ENCODE data around the gene SNRK.

Gene SNRK

DNA sequence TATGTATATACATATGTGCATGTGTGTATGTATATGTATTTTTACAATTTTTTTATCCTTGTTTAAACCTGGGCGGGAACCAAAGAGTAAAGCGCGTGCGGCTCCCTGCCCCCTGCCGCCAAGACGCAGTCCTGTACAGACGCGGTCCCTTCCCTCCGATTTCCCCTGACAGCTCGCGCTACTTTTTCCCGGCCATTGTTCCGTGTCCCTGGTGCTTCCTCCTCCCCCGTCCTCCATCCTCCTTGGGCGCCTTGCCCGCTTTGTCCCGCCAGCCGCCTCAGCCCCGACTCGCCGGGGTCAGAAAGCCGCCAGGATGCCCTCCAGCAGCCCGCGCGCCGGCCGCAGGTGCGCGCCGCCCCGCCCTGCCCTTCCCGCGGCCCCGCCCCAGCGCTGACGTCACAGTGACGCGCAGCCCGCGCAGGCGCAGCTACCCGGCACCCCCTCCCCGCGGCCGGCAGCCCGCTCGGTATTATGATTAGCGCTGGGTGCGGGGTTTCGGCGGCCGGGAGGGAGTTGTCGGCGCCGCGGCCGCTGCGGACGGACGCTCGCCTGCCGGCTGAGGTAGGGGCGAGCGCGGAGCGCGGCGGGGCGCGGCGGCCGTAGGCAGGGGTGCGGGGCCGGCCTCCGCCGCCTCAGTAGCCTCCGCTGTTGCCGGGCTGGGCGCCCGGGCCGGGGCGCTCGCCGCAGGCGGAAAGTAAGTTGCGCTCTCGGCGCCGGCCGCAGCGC, at the start of gene SNRK:
SNRK (plus strand) TSS at position 426 of the 726 bp plus-strand sequence. CDS start 16,664 bp downstream, outside the sequence.
- DNase-seq (ENCODE audit: low read depth), result peak; percentile 52

GRCh38 chr3:43238801-43239200, 47.5 kb upstream of the SNRK start:
- DNase-seq (ENCODE audit: low read depth), result no peak

- DNase-seq (ENCODE audit: low read depth), result no peak
Observed at GRCh38 chr3:43239755-43240154, 46.6 kb upstream of the SNRK start.

DNA sequence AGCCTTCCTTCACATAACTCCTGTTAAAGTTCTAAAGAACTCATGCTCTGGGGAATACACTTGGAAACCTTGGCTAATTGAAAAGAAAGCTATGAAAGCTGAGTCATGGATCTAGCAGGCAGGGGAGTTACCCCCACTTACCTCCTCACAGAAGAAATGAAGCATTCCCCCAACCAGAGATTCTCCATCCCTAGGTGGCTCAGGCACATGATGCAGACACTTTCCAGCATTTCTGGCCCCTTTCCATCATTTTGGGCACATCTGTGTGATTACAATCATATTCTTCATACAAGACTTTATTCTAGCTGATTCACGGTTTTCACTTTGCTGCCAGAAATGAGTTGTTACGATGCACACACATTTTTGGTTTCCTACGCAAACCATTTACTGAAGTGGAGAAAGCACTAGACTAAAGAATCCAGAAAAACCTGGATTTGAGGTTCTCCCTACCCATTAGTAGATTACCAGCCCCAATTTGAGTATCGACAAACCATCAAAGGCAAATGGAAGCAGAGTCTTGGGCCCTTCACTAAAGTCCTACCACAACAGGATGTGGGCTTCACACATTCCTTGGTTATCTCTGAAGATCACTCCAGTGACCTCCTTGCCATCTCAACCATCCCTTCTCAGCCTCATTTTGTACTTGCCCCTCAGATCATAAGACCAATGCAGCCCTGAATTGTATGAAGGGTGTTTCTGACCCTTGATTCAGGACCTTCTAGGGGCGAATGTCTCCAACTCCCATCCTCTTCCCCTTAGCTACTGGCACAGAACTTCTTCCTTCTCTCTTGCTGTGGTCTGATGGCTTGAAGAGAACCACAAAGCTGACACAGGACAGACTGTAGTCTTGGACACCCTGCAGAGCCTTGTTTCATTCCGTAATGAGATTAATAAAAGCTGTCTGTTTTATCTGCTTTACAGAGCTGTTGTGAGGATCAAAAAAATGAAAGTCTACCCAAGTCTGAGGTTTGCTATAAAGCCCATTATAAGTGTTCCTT, 42.5 kb upstream of the SNRK start:
- DNase-seq (ENCODE audit: low read depth), result no peak

- no peak for DNase-seq (ENCODE audit: low read depth)
Observed at GRCh38 chr3:43244694-43245093, 41.6 kb upstream of the SNRK start.

GRCh38 chr3:43246976-43247375, 39.4 kb upstream of the SNRK start:
- no peak for DNase-seq (ENCODE audit: low read depth)

- DNase-seq (ENCODE audit: low read depth), result no peak
Observed at GRCh38 chr3:43247561-43248184, 38.7 kb upstream of the SNRK start.

DNA sequence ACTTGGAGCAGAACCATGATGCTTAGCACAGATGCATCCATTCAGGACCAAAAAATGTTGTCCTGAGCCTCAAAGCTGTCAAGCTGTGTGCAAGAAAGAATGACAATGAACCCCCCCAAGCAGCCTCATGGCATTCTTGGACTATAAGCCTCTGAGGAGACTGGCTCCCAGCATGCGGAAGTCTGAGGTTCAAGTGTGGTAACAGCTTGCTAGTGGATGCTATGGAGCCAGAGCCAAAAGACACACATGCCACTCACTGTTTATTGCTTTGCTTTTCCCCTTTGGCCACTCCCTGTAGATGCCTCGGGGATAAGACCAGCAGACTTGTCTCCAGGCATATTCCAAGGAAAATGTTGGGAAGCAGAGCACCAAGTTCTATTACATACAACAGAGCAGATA, 38.2 kb upstream of the SNRK start:
- no peak for DNase-seq (ENCODE audit: low read depth)

- DNase-seq (ENCODE audit: low read depth), result no peak
Observed at GRCh38 chr3:43248973-43249372, 37.4 kb upstream of the SNRK start.

GRCh38 chr3:43249405-43249804, 36.9 kb upstream of the SNRK start:
- DNase-seq (ENCODE audit: low read depth), result no peak

DNA sequence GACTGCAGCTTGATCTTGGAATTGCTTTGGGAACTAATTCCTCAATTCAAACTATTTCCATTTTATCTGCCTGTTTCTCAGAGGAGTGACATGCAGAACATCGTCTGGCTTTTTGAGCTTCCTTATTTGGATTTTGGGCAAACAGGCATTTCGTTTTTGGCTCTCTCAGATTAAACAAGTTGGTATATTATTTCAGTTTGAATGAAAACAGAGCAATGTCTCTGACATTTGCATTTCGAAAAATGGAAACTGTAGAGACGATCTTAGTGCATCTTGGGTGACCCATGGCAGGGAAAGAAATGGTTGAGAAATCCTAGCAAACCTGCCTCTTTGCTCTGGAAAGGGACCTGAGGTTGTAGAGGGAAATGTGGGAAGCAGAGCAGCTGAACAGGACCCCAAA, 33.0 kb upstream of the SNRK start:
- no peak for DNase-seq (ENCODE audit: low read depth)

- no peak for DNase-seq (ENCODE audit: low read depth)
Observed at GRCh38 chr3:43254125-43254524, 32.2 kb upstream of the SNRK start.

- DNase-seq (ENCODE audit: low read depth), result no peak
Observed at GRCh38 chr3:43255662-43256061, 30.7 kb upstream of the SNRK start.

DNA sequence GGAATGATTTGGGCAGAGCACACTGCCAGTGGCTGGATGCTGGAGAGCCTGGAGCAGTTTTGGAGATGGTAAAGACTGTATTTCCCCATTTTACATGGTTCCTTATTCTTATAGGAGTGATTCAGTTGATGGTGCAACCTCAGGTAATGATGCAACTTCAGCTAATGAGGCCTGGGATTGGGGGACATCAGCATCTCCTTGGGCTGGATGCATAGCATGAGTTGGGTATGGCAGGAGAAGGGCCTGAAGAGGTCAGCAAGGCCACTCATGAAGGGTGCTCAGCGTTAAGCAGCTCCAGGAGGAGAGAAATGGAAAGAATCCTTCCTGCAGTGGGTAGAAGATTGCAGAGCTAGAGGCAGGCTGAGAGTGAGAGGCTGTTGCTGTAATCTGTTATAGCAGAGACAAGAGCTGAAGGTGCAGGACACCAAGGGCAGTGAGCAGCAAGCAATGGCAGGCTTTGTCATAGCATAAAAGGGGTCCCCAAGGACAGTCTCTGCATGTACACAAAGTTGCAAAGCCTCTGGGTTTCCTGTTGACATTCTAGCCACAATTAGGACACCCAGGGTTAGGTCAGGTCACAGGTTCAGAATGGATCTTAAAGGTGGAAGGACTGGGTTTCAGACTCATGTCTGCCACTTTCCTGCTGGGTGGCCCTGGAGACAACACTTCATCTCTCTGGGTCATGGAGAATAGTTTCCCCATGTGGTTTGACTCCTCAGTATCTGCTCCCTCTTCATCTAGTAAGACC, 29.5 kb upstream of the SNRK start:
- DNase-seq (ENCODE audit: low read depth), result peak; percentile 15

DNA sequence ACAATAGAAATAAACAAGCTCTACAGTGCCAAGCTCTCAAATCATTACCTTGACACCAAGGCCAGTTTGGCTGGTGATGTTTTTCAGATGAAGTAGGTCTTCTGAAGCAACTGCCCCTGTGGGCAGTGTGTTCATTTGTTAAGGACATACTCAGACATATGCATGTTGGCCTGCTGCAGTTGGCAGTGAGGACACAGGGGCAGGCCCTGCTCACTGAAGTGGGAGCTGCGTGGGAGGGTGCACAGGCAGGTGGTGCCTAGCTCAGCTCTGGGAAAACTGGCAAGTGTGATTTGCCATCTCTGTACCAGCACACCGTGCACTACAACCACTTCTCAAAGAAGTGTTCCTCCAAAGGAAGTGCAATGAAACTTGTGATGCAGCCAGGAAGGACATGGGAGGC, 28.5 kb upstream of the SNRK start:
- no peak for DNase-seq (ENCODE audit: low read depth)

GRCh38 chr3:43259626-43260025, 26.7 kb upstream of the SNRK start:
- no peak for DNase-seq (ENCODE audit: low read depth)

DNA sequence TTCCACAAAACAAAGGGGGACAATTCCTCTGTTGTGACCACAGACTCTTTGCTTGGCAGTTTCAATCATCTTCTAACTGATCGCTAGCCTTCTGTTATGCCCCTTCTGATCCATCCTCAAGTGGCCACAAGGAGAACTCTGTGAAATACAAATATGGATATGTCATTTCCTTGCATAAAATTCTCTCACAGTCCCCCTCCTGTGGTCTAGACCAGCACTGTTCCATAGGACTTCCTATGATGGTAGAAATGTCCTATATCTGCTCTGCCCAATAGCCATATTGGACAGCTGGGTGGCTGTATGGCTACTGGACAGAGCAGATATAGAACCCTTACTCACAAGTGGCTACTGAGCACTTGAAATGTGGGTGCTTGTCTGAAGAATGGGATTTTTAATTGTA, 25.9 kb upstream of the SNRK start:
- no peak for DNase-seq (ENCODE audit: low read depth)

GRCh38 chr3:43262194-43262593, 24.1 kb upstream of the SNRK start:
- no peak for DNase-seq (ENCODE audit: low read depth)

- DNase-seq (ENCODE audit: low read depth), result no peak
Observed at GRCh38 chr3:43266451-43266850, 19.9 kb upstream of the SNRK start.

- no peak for DNase-seq (ENCODE audit: low read depth)
Observed at GRCh38 chr3:43266995-43267394, 19.3 kb upstream of the SNRK start.

DNA sequence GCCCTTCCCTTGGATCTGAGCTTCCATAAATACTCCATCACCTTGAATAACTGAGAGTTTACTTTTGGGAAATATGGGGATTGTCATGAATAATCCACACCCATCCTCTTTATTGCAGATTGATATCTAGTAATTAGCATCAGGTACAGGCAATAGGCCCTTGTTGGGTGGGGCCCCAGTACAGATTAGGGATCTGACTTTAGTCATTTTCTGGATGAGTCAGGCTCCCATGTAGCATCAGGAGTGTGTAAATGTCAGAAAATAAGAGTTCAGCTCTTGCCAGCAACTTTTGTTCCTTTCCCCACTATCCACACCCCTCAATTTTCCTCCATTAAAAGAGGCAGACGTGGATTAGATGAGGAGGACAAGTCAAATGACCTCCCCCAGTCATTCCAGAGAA, 17.7 kb upstream of the SNRK start:
- no peak for DNase-seq (ENCODE audit: low read depth)

GRCh38 chr3:43270078-43270477, 16.3 kb upstream of the SNRK start:
- DNase-seq (ENCODE audit: low read depth), result no peak

All from amniotic epithelial cell (primary cell).